ENCODE measurements around the gene BEGAIN. TPM values are rescaled to one million over a fixed set of nuclear protein-coding genes. Genes with fewer than 3 reads are reported as not detected.

BEGAIN gene
- total RNA-seq, 6 experiments from 2014 or later = 0.05 to 0.20 (median 0.14) TPM; not detected in 1

- Mint-ChIP-seq H3K27me3 (ENCODE audit: insufficient read depth) (peaks cover 31% of the 10 kb centered on the region), H3K9me3 (no peaks in the 10 kb centered on the region), H3K36me3 (ENCODE audit: low read depth) (no peaks in the 10 kb centered on the region), H3K27ac (no peak overlapping the region), H3K4me3 (no peak overlapping the region), H3K4me1 (ENCODE audit: low read depth) (no peaks in the 10 kb centered on the region)
- DNase-seq = no peak
- TF ChIP-seq CTCF (IDR thresholded peaks at IDR 0.05) = no peak
Observed at GRCh38 chr14:100593751-100594624, 6.8 kb upstream of the BEGAIN start.

GRCh38 chr14:100592972-100593371 is 5.8 kb upstream of the BEGAIN start:
- no peak for TF ChIP-seq CTCF (IDR thresholded peaks at IDR 0.05)
- no peak overlapping the region for H3K27ac Mint-ChIP-seq
- H3K36me3 Mint-ChIP-seq (ENCODE audit: low read depth) = no peaks in the 10 kb centered on the region
- no peaks in the 10 kb centered on the region for H3K4me1 Mint-ChIP-seq (ENCODE audit: low read depth)
- H3K4me3 Mint-ChIP-seq = no peak overlapping the region
- H3K27me3 Mint-ChIP-seq (ENCODE audit: insufficient read depth) = peaks cover 30% of the 10 kb centered on the region
- DNase-seq = no peak
- H3K9me3 Mint-ChIP-seq = no peaks in the 10 kb centered on the region

GRCh38 chr14:100592461-100592891 is 5.3 kb upstream of the BEGAIN start:
- no peak overlapping the region for H3K4me3 Mint-ChIP-seq
- peaks cover 33% of the 10 kb centered on the region for H3K27me3 Mint-ChIP-seq (ENCODE audit: insufficient read depth)
- no peaks in the 10 kb centered on the region for H3K9me3 Mint-ChIP-seq
- no peaks in the 10 kb centered on the region for H3K4me1 Mint-ChIP-seq (ENCODE audit: low read depth)
- no peak for DNase-seq
- H3K27ac Mint-ChIP-seq = no peak overlapping the region
- no peak for TF ChIP-seq CTCF (IDR thresholded peaks at IDR 0.05)
- no peaks in the 10 kb centered on the region for H3K36me3 Mint-ChIP-seq (ENCODE audit: low read depth)

GRCh38 chr14:100591453-100592371 is 4.5 kb upstream of the BEGAIN start:
- no peak for TF ChIP-seq CTCF (IDR thresholded peaks at IDR 0.05)
- Mint-ChIP-seq H3K27me3 (ENCODE audit: insufficient read depth) (peaks cover 30% of the 10 kb centered on the region), H3K36me3 (ENCODE audit: low read depth) (no peaks in the 10 kb centered on the region), H3K27ac (no peak overlapping the region), H3K4me1 (ENCODE audit: low read depth) (no peaks in the 10 kb centered on the region), H3K9me3 (no peaks in the 10 kb centered on the region), H3K4me3 (no peak overlapping the region)
- DNase-seq = no peak

GRCh38 chr14:100590726-100591452 is 3.7 kb upstream of the BEGAIN start:
- no peak overlapping the region for H3K27ac Mint-ChIP-seq
- DNase-seq = no peak
- no peak overlapping the region for H3K4me3 Mint-ChIP-seq
- peaks cover 30% of the 10 kb centered on the region for H3K27me3 Mint-ChIP-seq (ENCODE audit: insufficient read depth)
- TF ChIP-seq CTCF (IDR thresholded peaks at IDR 0.05) = no peak
- no peaks in the 10 kb centered on the region for H3K9me3 Mint-ChIP-seq
- H3K36me3 Mint-ChIP-seq (ENCODE audit: low read depth) = no peaks in the 10 kb centered on the region
- H3K4me1 Mint-ChIP-seq (ENCODE audit: low read depth) = no peaks in the 10 kb centered on the region

All from HFFc6 (cell line).